Fibroblast of mammary gland (primary cell): ENCODE results near the gene TMEM258.

Experiments used
- DNase-seq: peaks from one replicate; pipeline ENCODE4 v3.0.0-alpha.2; 2010; ENCODE audit warnings: low read depth
- H3K4me3 ChIP-seq: 2 replicates; pipeline ENCODE4 v1.5.1; 2011; ENCODE audit warnings: low read depth, mild to moderate bottlenecking, low read length, moderate library complexity; ENCODE audit not compliant: control insufficient read depth
- TF ChIP-seq, protein P1 (sequence below): conservative IDR thresholded peaks from 2 replicates; pipeline ENCODE4 v1.5.1; 2011; ENCODE audit warnings: low read depth, low read length, inconsistent platforms; ENCODE audit not compliant: control insufficient read depth, insufficient read depth

TMEM258 gene

DNA sequence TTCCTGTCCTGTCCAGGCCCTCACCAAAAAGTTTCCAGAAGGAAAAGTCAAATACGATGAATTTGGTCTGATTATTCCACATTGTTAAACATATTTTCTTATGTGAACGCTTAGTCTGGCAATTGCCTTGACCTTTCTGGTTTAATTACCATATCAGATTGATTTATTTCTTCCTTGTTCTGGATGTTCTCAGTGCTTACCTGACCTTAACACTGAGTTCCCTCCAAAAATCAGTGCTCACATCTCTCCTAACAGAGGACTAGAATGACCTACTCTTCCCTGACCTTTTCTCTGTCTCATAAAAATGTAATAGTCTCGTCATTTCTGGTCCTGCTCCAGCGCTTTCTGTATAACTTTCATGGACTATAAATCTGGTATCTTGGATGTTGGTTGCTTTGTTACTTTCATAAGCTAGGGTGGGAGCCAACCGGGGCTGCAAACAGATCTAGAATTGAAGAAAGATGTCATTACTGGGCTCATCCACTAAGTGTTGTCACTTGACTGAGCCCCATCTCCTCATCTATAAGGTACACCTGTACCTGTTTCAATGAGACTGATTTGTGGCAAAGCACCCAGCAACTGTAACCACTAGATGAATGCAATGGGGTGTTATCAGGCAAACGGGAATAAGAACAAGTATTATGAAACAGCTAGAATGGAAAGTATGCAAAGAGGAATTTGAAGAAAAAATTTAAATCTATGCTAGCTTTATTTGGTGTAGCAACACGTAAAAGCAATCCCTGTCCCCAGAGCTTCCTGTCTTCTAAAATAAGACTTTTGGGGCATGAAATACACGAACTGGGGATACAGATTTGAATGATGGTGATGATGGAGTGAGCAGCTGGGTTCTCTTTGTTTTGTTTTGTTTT is 38.1 kb upstream of the TMEM258 start:
- DNase-seq: no peak
- TF ChIP-seq, protein P1, sequence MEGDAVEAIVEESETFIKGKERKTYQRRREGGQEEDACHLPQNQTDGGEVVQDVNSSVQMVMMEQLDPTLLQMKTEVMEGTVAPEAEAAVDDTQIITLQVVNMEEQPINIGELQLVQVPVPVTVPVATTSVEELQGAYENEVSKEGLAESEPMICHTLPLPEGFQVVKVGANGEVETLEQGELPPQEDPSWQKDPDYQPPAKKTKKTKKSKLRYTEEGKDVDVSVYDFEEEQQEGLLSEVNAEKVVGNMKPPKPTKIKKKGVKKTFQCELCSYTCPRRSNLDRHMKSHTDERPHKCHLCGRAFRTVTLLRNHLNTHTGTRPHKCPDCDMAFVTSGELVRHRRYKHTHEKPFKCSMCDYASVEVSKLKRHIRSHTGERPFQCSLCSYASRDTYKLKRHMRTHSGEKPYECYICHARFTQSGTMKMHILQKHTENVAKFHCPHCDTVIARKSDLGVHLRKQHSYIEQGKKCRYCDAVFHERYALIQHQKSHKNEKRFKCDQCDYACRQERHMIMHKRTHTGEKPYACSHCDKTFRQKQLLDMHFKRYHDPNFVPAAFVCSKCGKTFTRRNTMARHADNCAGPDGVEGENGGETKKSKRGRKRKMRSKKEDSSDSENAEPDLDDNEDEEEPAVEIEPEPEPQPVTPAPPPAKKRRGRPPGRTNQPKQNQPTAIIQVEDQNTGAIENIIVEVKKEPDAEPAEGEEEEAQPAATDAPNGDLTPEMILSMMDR: no peak
- H3K4me3 ChIP-seq: peak overlapping the region; percentile 96

DNA sequence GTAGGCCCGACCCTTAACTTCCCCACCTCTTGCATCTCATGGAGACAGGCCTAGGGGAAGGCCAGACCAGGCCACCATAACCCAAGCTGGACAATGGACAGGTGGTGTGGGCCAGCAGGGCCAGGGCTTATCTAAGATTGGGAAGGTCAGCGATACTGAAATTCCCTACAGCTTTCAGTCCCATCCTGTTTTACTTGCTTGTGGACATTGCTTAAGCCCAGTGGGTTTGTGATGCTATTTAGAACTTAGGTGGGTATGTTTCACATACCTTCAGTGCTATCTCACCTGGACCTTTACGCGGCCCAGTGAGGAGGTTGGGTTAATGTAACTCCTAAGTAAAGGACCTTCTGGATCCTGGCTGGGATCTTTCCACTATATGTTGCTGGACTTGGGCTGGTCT is 37.4 kb upstream of the TMEM258 start:
- peak overlapping the region; percentile 96 for H3K4me3 ChIP-seq
- TF ChIP-seq, protein P1: no peak
- no peak for DNase-seq

DNA sequence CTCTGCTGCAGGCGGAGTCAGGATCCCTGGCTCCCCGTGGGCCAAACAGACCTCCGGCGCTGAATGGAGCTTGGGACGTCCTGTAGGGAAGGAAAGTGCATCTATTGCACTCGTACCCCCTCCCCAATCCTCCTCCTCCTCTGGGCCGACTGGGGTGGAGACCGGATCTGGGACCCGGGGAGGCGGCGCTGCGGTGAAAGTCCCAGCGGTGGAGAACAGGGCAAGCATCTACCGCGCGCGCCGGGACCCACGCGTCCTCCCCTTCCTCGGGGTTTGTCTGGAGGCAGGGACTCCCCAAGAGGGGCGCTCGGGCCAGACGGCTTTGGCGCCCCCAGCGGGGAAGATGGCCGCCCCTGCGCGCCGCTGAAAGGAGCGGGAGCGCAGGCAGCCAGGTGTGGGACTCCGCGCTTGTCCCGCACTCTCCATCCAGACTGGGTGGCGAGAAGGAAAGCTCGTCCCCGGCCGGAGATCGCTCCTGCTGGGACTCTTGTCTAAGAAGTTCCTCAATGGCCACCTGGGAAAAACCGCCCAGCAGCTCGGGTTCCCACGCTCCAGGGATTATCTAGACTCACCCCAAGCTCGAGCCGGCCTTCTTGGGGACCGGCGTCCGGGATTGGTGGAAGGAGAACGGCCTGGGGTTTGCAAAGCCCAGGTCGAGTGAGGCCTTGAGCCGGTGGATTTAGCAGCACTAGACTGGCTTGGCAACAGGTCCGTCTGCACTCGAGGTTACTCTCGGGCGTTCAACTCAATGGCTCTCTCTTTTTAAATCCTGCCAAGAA is 36.4 kb upstream of the TMEM258 start:
- DNase-seq: peak; percentile 18
- peak overlapping the region; percentile 96 for H3K4me3 ChIP-seq
- TF ChIP-seq, protein P1: peak; percentile 28

DNA sequence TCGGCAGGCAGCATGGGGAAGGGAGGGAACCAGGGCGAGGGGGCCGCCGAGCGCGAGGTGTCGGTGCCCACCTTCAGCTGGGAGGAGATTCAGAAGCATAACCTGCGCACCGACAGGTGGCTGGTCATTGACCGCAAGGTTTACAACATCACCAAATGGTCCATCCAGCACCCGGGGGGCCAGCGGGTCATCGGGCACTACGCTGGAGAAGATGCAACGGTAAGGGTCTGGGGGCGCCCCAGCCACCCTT is 35.9 kb upstream of the TMEM258 start:
- no peak for DNase-seq
- peak overlapping the region; percentile 96 for H3K4me3 ChIP-seq
- TF ChIP-seq, protein P1: no peak

DNA sequence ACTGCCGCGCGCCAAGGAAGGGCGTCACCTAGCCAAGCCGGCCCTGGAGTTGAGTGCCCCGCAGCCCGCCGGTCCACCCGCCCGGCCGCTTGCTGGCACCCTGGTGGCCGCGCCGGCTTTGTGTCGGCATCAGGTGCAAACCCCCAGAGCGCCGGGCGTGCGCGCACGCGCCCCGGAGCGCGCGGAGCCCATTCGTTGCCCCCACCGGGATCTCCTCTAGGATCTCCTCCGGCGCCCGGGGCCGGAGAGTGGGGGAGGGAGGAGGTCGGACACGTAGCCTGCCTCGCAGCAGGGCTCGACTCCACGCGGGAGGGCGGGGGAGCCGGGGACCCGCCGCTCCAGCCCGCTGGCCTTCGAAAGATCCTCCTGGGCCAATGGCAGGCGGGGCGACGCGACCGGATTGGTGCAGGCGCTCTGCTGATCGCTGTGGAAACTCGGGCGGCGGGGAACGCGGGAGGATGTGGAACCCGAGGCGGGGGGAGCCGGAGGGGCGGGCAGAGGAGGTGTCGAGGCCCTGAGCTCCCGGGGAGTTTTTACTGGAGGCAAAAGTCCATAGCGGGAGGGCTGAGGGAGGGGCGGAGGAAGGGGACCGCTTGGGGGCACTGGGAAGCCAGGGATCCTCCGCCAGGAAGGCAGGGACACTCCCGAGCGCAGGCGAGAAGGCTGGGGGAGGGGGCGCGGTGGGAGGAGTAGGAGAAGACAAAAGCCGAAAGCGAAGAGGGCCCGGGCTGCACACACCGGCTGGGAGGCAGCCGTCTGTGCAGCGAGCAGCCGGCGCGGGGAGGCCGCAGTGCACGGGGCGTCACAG is 35.4 kb upstream of the TMEM258 start, which contains the start of gene FADS2:
FADS2 (plus strand) TSS at position 730 of the 808 bp plus-strand sequence. CDS start 91 bp downstream, outside the sequence.
- DNase-seq: peak; percentile 95
- TF ChIP-seq, protein P1: no peak
- H3K4me3 ChIP-seq: peak within 1 kb of the TSS; percentile 96

DNA sequence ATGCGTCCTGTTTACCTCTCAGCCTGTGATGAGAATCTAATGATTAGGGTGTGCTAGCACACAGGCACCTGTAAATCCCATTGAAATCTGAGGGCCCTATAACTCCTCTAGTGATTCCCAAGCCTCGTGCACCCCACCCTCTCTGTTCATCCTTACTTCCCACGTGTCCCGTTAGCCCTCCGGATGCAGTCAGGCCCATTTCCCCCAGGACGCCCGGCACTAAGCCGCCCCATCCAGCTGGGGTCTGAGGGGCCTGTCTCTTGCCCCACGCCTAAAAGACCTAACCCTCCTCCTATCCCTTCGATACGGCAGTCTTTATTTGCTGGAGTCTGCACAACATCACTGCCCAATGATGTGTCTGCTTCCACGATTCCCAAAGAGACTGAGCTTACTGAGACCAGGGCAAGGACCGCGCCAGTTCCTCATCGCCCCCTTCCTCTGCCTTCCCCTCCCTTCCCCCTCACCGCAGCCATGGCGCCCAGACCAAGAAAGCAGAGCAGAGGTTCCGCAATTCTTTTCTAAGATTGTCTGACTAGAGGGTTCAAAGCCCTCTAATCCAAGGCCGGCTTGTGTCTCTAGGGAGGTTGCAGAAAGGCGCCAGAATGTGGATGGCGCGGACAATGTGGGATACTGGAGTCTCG is 34.7 kb upstream of the TMEM258 start:
- no peak for DNase-seq
- TF ChIP-seq, protein P1: no peak

More for the DNA sequence above, 34.7 kb upstream of the TMEM258 start:
- H3K4me3 ChIP-seq: peak overlapping the region; percentile 96
